Neural cell (in vitro differentiated cells): ENCODE measurements around the gene NKAIN2. TPM values are rescaled to one million over a fixed set of nuclear protein-coding genes. Genes with fewer than 3 reads are reported as not detected.

Experiments used
- H2AFZ ChIP-seq: fragments of 200-600, 300-800 bp; sonication (generic), shearing (Covaris generic); 2 replicates; pipeline ENCODE4 v1.6.0; 2014; ENCODE audit warnings: low read depth, mild to moderate bottlenecking, antibody characterized with exemption, low read length, moderate library complexity
- H3F3A ChIP-seq: fragments of 200-600 bp; shearing (Covaris generic); 2 replicates; pipeline ENCODE4 v1.6.1; 2016; ENCODE audit warnings: mild to moderate bottlenecking, moderate library complexity, mixed read lengths, antibody characterized with exemption, low read length; ENCODE audit not compliant: insufficient read depth, poor library complexity, severe bottlenecking
- H3K27ac ChIP-seq: fragments of 200-600, 300-800 bp; sonication (generic), shearing (Covaris generic); 2 replicates; pipeline ENCODE4 v1.5.1; 2014; ENCODE audit warnings: mild to moderate bottlenecking, low read length, moderate library complexity
- H3K27me3 ChIP-seq: fragments of 300-800, 200-600 bp; sonication (generic), shearing (Covaris generic); 2 replicates; pipeline ENCODE4 v1.6.0; 2014; ENCODE audit warnings: mild to moderate bottlenecking, low read depth, low read length, moderate library complexity; ENCODE audit not compliant: insufficient read depth
- H3K36me3 ChIP-seq: fragments of 300-800, 200-600 bp; sonication (generic), shearing (Covaris generic); 2 replicates; pipeline ENCODE4 v1.5.1; 2014; ENCODE audit warnings: mild to moderate bottlenecking, antibody characterized with exemption, low read length, moderate library complexity; ENCODE audit not compliant: insufficient read depth
- H3K4me2 ChIP-seq: fragments of 300-800, 200-600 bp; sonication (generic), shearing (Covaris generic); 2 replicates; pipeline ENCODE4 v1.6.0; 2014; ENCODE audit warnings: mild to moderate bottlenecking, low read length
- H3K4me3 ChIP-seq: fragments of 300-800, 200-600 bp; sonication (generic), shearing (Covaris generic); 2 replicates; pipeline ENCODE4 v1.5.1; 2014; ENCODE audit warnings: mild to moderate bottlenecking, low read length, moderate library complexity
- H3K79me2 ChIP-seq: fragments of 200-600 bp; shearing (Covaris generic); replicated peaks from 2 replicates; pipeline ENCODE4 v1.6.0; 2014; ENCODE audit warnings: mild to moderate bottlenecking, low read length, moderate library complexity; ENCODE audit not compliant: insufficient read depth
- H3K9ac ChIP-seq: fragments of 300-800, 200-600 bp; sonication (generic), shearing (Covaris generic); 2 replicates; pipeline ENCODE4 v1.6.1; 2016; ENCODE audit warnings: mild to moderate bottlenecking, low read length, mixed read lengths
- H3K9me2 ChIP-seq: fragments of 200-600 bp; shearing (Covaris generic); 2 replicates; pipeline ENCODE4 v1.6.1; 2016; ENCODE audit warnings: mild to moderate bottlenecking, low read length, mixed read lengths; ENCODE audit not compliant: insufficient read depth
- H3K9me3 ChIP-seq: fragments of 200-600, 300-800 bp; sonication (generic), shearing (Covaris generic); 2 replicates; pipeline ENCODE4 v1.6.1; 2016; ENCODE audit warnings: mild to moderate bottlenecking, mixed run types, low read length, moderate library complexity, mixed read lengths
- H4K20me1 ChIP-seq: fragments of 200-600 bp; shearing (Covaris generic); 2 replicates; pipeline ENCODE4 v1.6.1; 2016; ENCODE audit warnings: mild to moderate bottlenecking, mixed run types; ENCODE audit not compliant: insufficient read depth
- CTCF ChIP-seq: fragments of 450-650 bp; IDR thresholded peaks from 2 replicates; pipeline ENCODE4 v1.5.1; 2014; ENCODE audit warnings: antibody characterized with exemption, mild to moderate bottlenecking, moderate library complexity; ENCODE audit not compliant: poor library complexity, severe bottlenecking
- EP300 ChIP-seq: fragments of 450-650 bp; conservative IDR thresholded peaks from 2 replicates; pipeline ENCODE4 v1.6.1; 2014; ENCODE audit warnings: antibody characterized with exemption, mild to moderate bottlenecking, moderate library complexity; ENCODE audit not compliant: poor library complexity, severe bottlenecking
- EZH2 ChIP-seq: fragments of 200-600, 300-800 bp; shearing (Covaris generic), sonication (generic); IDR thresholded peaks from 2 replicates; pipeline ENCODE4 v1.6.1; 2014; ENCODE audit warnings: antibody characterized with exemption, low read length, borderline replicate concordance, mild to moderate bottlenecking; ENCODE audit not compliant: insufficient read depth, poor library complexity, severe bottlenecking
- MXI1 ChIP-seq: fragments of 450-650 bp; conservative IDR thresholded peaks from 2 replicates; pipeline ENCODE4 v1.6.1; 2014; ENCODE audit warnings: antibody characterized with exemption, mild to moderate bottlenecking; ENCODE audit not compliant: poor library complexity, severe bottlenecking
- POLR2AphosphoS5 ChIP-seq: IDR thresholded peaks from 2 replicates; pipeline ENCODE4 v1.6.1; 2012
- RAD21 ChIP-seq: fragments of 450-650 bp; conservative IDR thresholded peaks from 2 replicates; pipeline ENCODE4 v1.6.1; 2014; ENCODE audit warnings: antibody characterized with exemption, mild to moderate bottlenecking, moderate library complexity
- REST ChIP-seq: IDR thresholded peaks from 2 replicates; pipeline ENCODE4 v1.6.1; 2012; ENCODE audit warnings: borderline replicate concordance
- SMC3 ChIP-seq: fragments of 450-650 bp; conservative IDR thresholded peaks from 2 replicates; pipeline ENCODE4 v1.6.1; 2014; ENCODE audit warnings: antibody characterized with exemption, mild to moderate bottlenecking, moderate library complexity; ENCODE audit not compliant: poor library complexity
- TAF1 ChIP-seq: IDR thresholded peaks from 2 replicates; pipeline ENCODE4 v1.6.1; 2012; ENCODE audit warnings: low read depth
- polyA plus RNA-seq: library from polyadenylated mRNA; depleted of rRNA; stranded (reverse); fragments of >200 nt; gene quantifications from 2 replicates; pipeline ENCODE4 v1.2.3, GENCODE V29; 2014

Gene NKAIN2
- polyA plus RNA-seq, 1 donor from 2014 or later = 23.2 TPM

- H4K20me1 ChIP-seq = no peaks in the 10 kb centered on the region
- no peaks in the 10 kb centered on the region for H3K9me3 ChIP-seq
- H3K4me2 ChIP-seq = no peak overlapping the region
- H2AFZ ChIP-seq = no peak overlapping the region
- no peak for TF ChIP-seq TAF1
- no peak for TF ChIP-seq REST
- no peak for TF ChIP-seq MXI1
- TF ChIP-seq EP300 = no peak
- no peak for TF ChIP-seq EZH2
- no peak for TF ChIP-seq CTCF
- TF ChIP-seq POLR2AphosphoS5 = no peak
- no peak for TF ChIP-seq SMC3
- TF ChIP-seq RAD21 = no peak
- H3K79me2 ChIP-seq = no peaks in the 10 kb centered on the region
- H3K27ac ChIP-seq = no peak overlapping the region
- H3K36me3 ChIP-seq = no peaks in the 10 kb centered on the region
- no peaks in the 10 kb centered on the region for H3K9me2 ChIP-seq
- H3F3A ChIP-seq = no peaks in the 10 kb centered on the region
- H3K4me3 ChIP-seq = no peak overlapping the region
- H3K27me3 ChIP-seq = no peaks in the 10 kb centered on the region
- H3K9ac ChIP-seq = no peak overlapping the region
These were observed 1008.4 kb downstream of the NKAIN2 start for GRCh38 chr6:124812067-124812466.

- H4K20me1 ChIP-seq = no peaks in the 10 kb centered on the region
- H3K9ac ChIP-seq = no peak overlapping the region
- no peaks in the 10 kb centered on the region for H3K9me2 ChIP-seq
- no peaks in the 10 kb centered on the region for H3K27me3 ChIP-seq
- no peaks in the 10 kb centered on the region for H3F3A ChIP-seq
- H3K79me2 ChIP-seq = no peaks in the 10 kb centered on the region
- H3K9me3 ChIP-seq = no peaks in the 10 kb centered on the region
- TF ChIP-seq RAD21 (no peak), TAF1 (no peak), EZH2 (no peak), REST (no peak), SMC3 (no peak), POLR2AphosphoS5 (no peak), CTCF (no peak), MXI1 (no peak), EP300 (no peak)
- H3K4me3 ChIP-seq = no peak overlapping the region
- H2AFZ ChIP-seq = no peak overlapping the region
- H3K36me3 ChIP-seq = no peaks in the 10 kb centered on the region
- H3K27ac ChIP-seq = no peak overlapping the region
- H3K4me2 ChIP-seq = no peak overlapping the region
These were observed 1015.7 kb downstream of the NKAIN2 start for GRCh38 chr6:124819346-124819745.
